Stimulated activated naive B cell treated with anti-CD40 and anti-IgM and Interleukin-4, amounts not matched to agents 10 μg/mL and 1 μg/mL and 100 μg/mL, for 72 hours (primary cell): ENCODE data around the gene FADD.

Experiments used
- ATAC-seq, 2 donors: fragments of 150-1000 bp; cut with Tn5 transposase; replicated peaks; 2 replicates each; pipeline ENCODE4 v1.10.0; 2021; ENCODE audit warnings: moderate library complexity in 1 of 2
- DNase-seq: peaks from one replicate; pipeline ENCODE4 v3.0.0; 2021
- H3K27ac Mint-ChIP-seq: one replicate; pipeline ENCODE4 v1.8.0; 2022; ENCODE audit warnings: mild to moderate bottlenecking, mixed read lengths
- H3K27me3 Mint-ChIP-seq, 2 donors: one replicate each; pipeline ENCODE4 v1.8.0; 2022; ENCODE audit warnings: mixed read lengths in 2 of 2
- H3K36me3 Mint-ChIP-seq, 2 donors: one replicate each; pipeline ENCODE4 v1.8.0; 2022; ENCODE audit warnings: mixed read lengths in 2 of 2, mild to moderate bottlenecking in 1 of 2
- H3K4me1 Mint-ChIP-seq, 2 donors: one replicate each; pipeline ENCODE4 v1.8.0; 2022; ENCODE audit warnings: mixed read lengths in 2 of 2, mild to moderate bottlenecking in 1 of 2
- H3K4me3 Mint-ChIP-seq, 2 donors: one replicate each; pipeline ENCODE4 v1.8.0; 2022; ENCODE audit warnings: mild to moderate bottlenecking in 2 of 2, mixed read lengths in 2 of 2, moderate library complexity in 1 of 2
- H3K9me3 Mint-ChIP-seq, 2 donors: one replicate each; pipeline ENCODE4 v1.8.0; 2022; ENCODE audit warnings: mixed read lengths in 2 of 2, mild to moderate bottlenecking in 1 of 2

Gene FADD

GRCh38 chr11:70226967-70227366, 23.9 kb downstream of the FADD start:
- Mint-ChIP-seq H3K4me1 (no peaks in the 10 kb centered on the region), H3K4me3 (no peak overlapping the region), H3K27ac (no peak overlapping the region), H3K36me3 (no peaks in the 10 kb centered on the region), H3K27me3 (no peaks in the 10 kb centered on the region), H3K9me3 (no peaks in the 10 kb centered on the region)
- no peak for DNase-seq
- no peak for ATAC-seq

DNA sequence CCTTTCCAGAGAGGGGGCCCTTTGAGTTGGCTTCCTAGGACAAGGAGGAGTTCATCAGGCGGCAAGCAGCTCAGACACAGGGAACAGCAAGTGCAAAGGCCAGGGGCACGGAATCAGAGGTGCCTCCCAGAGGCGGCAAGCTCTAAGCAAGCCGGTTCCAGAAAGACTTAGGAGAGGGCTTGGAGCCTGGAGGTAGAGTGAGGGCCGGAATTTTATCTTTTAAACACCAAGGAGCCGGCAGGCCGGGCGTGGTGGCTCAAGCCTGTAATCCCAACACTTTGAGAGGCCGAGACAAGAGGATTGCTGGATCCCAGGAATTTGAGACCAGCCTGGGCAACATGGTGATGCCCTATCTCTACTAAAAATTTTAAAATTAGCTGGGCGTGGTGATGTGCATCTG, 26.6 kb downstream of the FADD start:
- H3K27ac Mint-ChIP-seq = no peak overlapping the region
- no peaks in the 10 kb centered on the region for H3K36me3 Mint-ChIP-seq
- peaks cover 8 to 9% of the 10 kb centered on the region in 2 donors for H3K27me3 Mint-ChIP-seq
- H3K4me3 Mint-ChIP-seq = no peak overlapping the region
- no peak for DNase-seq
- no peak for ATAC-seq
- H3K4me1 Mint-ChIP-seq = no peaks in the 10 kb centered on the region
- H3K9me3 Mint-ChIP-seq = no peaks in the 10 kb centered on the region

DNA sequence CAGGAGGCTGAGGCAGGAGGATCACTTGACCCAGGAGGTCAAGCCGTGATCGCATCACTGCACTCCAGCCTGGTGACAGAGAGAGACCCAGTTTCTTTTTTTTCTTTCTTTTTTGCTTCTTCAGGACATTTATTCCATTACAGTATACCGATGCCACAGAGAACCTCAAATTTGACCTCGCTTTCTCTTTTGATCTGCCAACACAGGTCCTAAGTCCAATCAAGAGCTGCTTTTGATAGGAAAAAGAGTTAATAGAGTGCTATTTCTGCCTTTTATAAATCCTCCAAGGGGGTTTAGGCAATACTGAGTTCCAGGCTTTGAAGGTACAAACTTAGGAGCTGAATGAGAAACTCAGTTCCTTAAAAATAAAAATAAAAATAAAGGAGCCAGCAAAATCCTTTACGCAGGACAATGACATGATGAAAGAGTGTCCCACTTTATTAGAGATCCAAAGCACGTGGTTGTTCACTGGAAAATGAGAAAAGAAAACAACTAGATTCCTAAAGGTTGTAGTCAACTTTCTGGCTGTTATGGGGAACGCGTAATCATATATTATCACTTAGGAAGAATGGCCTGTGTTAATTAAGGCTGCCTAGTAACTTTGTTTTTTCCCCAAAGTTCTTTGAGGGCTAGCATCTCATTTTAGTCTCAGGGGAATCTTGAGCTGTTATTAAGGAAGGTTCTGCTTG, 27.2 kb downstream of the FADD start:
- Mint-ChIP-seq H3K9me3 (no peaks in the 10 kb centered on the region), H3K27ac (no peak overlapping the region), H3K36me3 (no peaks in the 10 kb centered on the region), H3K4me1 (no peaks in the 10 kb centered on the region), H3K27me3 (peaks cover 8 to 9% of the 10 kb centered on the region in 2 donors), H3K4me3 (no peak overlapping the region)
- no peak for ATAC-seq
- no peak for DNase-seq

DNA sequence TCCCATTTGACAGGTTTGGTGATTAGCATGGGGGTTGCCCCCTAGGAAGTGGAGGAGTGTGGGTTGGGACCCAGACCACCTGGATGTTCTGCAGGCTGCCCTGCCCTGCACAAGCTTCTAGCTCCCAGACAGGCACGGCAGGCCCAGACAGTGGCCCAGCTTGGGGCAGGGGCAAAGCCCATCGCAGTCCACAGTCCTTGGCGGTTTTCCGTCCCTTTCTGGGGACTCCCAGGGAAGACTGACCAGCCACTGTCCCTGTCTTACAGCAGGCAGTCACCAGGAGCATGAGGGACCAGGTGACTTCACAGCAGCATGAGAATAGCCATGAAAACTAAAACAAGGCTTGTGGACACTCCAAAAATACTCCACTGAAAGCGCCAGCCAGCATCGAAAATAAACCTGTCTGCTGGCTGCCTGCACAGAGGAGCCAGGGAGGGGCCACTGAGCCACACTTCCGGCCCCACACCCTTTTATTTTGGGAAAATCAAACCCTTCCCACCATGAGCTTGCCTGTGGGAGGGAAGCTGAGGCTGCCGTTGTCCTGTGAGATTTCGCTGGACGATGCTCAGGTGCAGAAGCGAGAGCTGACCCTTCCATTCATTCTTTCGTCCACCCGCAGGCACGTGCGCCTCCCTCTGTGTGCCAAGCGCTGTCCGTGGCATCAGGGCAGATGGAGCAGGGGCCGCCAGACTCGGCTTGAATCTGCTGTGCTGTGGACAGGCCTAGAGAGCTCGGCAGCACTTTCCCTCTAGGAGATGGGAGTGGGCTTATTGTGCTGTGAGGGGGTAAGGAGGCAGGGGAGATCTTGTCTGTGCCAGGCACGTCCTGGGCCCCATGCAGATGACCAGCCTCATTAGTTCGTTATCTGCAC, 28.0 kb downstream of the FADD start:
- Mint-ChIP-seq H3K4me3 (no peak overlapping the region), H3K27ac (no peak overlapping the region), H3K9me3 (no peaks in the 10 kb centered on the region), H3K27me3 (peaks cover 8 to 9% of the 10 kb centered on the region in 2 donors), H3K4me1 (no peaks in the 10 kb centered on the region), H3K36me3 (no peaks in the 10 kb centered on the region)
- DNase-seq = no peak
- no peak for ATAC-seq

GRCh38 chr11:70233034-70233433, 29.9 kb downstream of the FADD start:
- H3K27me3 Mint-ChIP-seq = peaks cover 12 to 17% of the 10 kb centered on the region in 2 donors
- H3K9me3 Mint-ChIP-seq = no peaks in the 10 kb centered on the region
- H3K36me3 Mint-ChIP-seq = no peaks in the 10 kb centered on the region
- no peaks in the 10 kb centered on the region for H3K4me1 Mint-ChIP-seq
- H3K27ac Mint-ChIP-seq = no peak overlapping the region
- H3K4me3 Mint-ChIP-seq = no peak overlapping the region
- no peak for ATAC-seq
- no peak for DNase-seq

- H3K36me3 Mint-ChIP-seq = no peaks in the 10 kb centered on the region
- peak in 1 of 2 donors; percentile 23 for ATAC-seq
- H3K4me1 Mint-ChIP-seq = no peaks in the 10 kb centered on the region
- no peak for DNase-seq
- H3K27ac Mint-ChIP-seq = no peak overlapping the region
- peaks cover 12 to 18% of the 10 kb centered on the region in 2 donors for H3K27me3 Mint-ChIP-seq
- H3K4me3 Mint-ChIP-seq = no peak overlapping the region
- H3K9me3 Mint-ChIP-seq = no peaks in the 10 kb centered on the region
Measured at GRCh38 chr11:70233511-70233934, 30.4 kb downstream of the FADD start.

- Mint-ChIP-seq H3K4me1 (no peaks in the 10 kb centered on the region), H3K27me3 (peaks cover 14 to 18% of the 10 kb centered on the region in 2 donors), H3K9me3 (no peaks in the 10 kb centered on the region), H3K27ac (no peak overlapping the region), H3K36me3 (no peaks in the 10 kb centered on the region), H3K4me3 (no peak overlapping the region)
- DNase-seq (no peak), ATAC-seq (no peak)
Measured at GRCh38 chr11:70233962-70234361, 30.9 kb downstream of the FADD start.

DNA sequence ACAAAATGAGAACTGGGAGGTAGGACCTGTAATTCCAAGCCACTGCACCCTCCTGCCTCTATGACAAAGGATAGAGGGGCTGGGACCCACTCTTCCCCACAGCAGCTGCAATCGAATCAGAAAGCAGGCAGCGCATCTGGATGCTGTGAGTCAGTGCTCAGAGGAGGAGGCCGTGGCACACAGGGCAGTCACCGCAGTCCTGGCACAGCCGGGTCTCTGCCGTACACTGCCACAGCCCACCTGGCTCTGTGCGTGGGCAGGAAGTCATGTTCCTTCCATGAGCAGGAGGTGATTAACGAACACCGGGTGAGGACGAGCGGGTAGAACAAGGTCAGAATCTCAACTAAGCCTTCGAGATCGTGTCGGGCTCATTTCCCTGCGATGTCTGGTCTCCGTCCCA, 37.2 kb downstream of the FADD start:
- DNase-seq (no peak), ATAC-seq (no peak)
- Mint-ChIP-seq H3K27ac (no peak overlapping the region), H3K4me3 (no peak overlapping the region), H3K4me1 (no peaks in the 10 kb centered on the region), H3K27me3 (peaks cover 34 to 40% of the 10 kb centered on the region in 2 donors), H3K36me3 (no peaks in the 10 kb centered on the region), H3K9me3 (no peaks in the 10 kb centered on the region)

DNA sequence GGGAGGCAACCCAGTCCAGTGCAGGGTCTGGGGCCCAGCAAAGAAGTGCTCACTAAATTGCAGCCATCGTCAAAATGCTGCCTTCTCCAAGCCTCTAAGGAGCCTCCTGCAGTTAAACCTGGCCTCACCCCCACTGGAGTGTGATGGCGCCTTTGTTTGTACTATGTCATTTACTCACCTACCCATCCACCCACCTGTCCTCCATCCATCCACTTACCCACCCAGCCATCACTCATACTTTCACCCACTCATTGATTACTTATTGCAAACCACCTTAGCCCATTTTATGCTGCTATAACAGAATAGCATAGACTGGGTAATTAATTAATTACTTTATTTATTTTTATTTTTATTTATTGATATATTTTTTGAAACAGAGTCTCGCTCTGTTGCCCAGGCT, 38.6 kb downstream of the FADD start:
- no peak for ATAC-seq
- Mint-ChIP-seq H3K4me3 (no peak overlapping the region), H3K9me3 (no peaks in the 10 kb centered on the region), H3K4me1 (no peaks in the 10 kb centered on the region), H3K27me3 (peaks cover 34 to 40% of the 10 kb centered on the region in 2 donors), H3K27ac (no peak overlapping the region), H3K36me3 (no peaks in the 10 kb centered on the region)
- DNase-seq = no peak

GRCh38 chr11:70242885-70243284, 39.8 kb downstream of the FADD start:
- Mint-ChIP-seq H3K4me1 (peaks cover 0 to 2% of the 10 kb centered on the region in 2 donors), H3K9me3 (peaks cover 3 to 4% of the 10 kb centered on the region in 2 donors), H3K27me3 (peaks cover 31 to 37% of the 10 kb centered on the region in 2 donors), H3K4me3 (no peak overlapping the region), H3K36me3 (no peaks in the 10 kb centered on the region), H3K27ac (no peak overlapping the region)
- ATAC-seq = no peak
- DNase-seq = no peak

DNA sequence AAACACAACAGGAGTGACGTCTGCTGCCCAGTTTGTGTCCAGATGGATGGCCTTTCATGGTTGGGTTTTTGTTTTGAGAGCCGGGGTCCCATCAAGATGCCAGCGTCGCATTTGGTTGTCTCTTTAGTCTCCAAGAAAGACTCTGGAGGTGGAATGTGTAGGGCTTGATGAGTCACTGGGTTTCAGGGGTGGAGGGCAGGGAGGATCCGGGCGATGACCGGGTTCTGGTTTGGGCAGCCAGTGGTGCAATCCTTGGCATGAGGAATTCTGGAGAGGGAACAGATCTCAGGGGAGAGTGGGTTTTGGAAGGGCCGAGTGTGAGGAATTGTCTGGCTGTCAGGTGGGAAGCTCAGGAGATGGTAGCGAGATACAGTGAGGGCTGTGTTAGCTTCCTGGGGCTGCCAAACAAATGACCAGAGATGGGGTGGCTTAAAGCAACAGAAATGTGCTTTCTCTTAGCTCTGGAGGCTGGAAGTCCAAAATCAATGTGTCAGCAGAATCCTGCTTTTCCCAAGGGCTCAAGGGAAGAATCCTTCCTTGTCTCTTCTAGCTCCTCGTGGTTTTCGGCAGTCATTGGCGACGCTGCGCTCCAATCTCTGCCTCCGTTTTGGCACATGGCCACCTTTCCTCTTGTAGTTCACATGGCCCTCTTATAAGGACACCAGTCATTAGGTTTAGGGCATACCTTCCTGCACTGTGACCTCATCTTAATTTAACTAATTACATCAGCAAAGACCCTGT, 41.0 kb downstream of the FADD start:
- peaks cover 0 to 2% of the 10 kb centered on the region in 2 donors for H3K4me1 Mint-ChIP-seq
- ATAC-seq = no peak
- H3K27ac Mint-ChIP-seq = no peak overlapping the region
- no peak overlapping the region for H3K4me3 Mint-ChIP-seq
- H3K9me3 Mint-ChIP-seq = peaks cover 3 to 4% of the 10 kb centered on the region in 2 donors
- H3K36me3 Mint-ChIP-seq = no peaks in the 10 kb centered on the region
- H3K27me3 Mint-ChIP-seq = peaks cover 30 to 33% of the 10 kb centered on the region in 2 donors
- no peak for DNase-seq

GRCh38 chr11:70244698-70245097, 41.6 kb downstream of the FADD start:
- Mint-ChIP-seq H3K27ac (no peak overlapping the region), H3K27me3 (peaks cover 23 to 26% of the 10 kb centered on the region in 2 donors), H3K9me3 (peaks cover 3 to 4% of the 10 kb centered on the region in 2 donors), H3K4me3 (no peak overlapping the region), H3K4me1 (peaks cover 0 to 2% of the 10 kb centered on the region in 2 donors), H3K36me3 (no peaks in the 10 kb centered on the region)
- ATAC-seq (no peak), DNase-seq (no peak)

DNA sequence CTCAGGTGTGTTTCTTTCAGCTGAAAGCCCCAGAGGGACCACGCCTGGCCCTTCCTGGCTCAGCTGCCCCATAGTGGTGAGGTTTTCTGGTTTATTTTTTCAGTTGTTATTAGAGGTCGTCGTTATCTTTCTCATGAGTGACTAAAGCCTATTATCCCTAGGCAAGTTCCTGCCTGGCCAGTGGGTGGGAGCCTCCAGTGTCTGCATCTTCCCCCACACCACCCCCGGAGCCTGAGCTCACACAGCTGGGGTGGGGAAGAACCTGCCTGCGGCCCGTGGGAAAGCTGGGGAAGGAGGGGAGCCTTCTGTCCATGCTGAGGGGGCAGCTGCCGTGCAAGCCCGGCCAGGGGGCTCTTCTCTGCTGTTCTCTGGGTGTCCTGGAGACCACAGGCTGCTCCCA, 43.1 kb downstream of the FADD start:
- Mint-ChIP-seq H3K36me3 (no peaks in the 10 kb centered on the region), H3K4me1 (peaks cover 0 to 2% of the 10 kb centered on the region in 2 donors), H3K4me3 (no peak overlapping the region), H3K27me3 (peaks cover 19% of the 10 kb centered on the region in 2 donors), H3K9me3 (peaks cover 3 to 4% of the 10 kb centered on the region in 2 donors), H3K27ac (no peak overlapping the region)
- no peak for DNase-seq
- no peak for ATAC-seq

GRCh38 chr11:70247042-70247709, 44.1 kb downstream of the FADD start:
- peaks cover 18 to 19% of the 10 kb centered on the region in 2 donors for H3K27me3 Mint-ChIP-seq
- H3K9me3 Mint-ChIP-seq = peaks cover 3 to 4% of the 10 kb centered on the region in 2 donors
- ATAC-seq = peak in 1 of 2 donors; percentile 48
- H3K4me3 Mint-ChIP-seq = no peak overlapping the region
- H3K27ac Mint-ChIP-seq = no peak overlapping the region
- no peaks in the 10 kb centered on the region for H3K36me3 Mint-ChIP-seq
- DNase-seq = no peak
- peaks cover 0 to 3% of the 10 kb centered on the region in 2 donors for H3K4me1 Mint-ChIP-seq
